Neutrophil (primary cell): ENCODE results near the gene RWDD2A.

Experiments used
- H3K27ac ChIP-seq: fragments of 200-600 bp; sonication (generic); 2 replicates; pipeline ENCODE4 v1.5.1; 2016; ENCODE audit warnings: mild to moderate bottlenecking, moderate library complexity
- H3K27me3 ChIP-seq: fragments of 200-600 bp; sonication (generic); 2 replicates; pipeline ENCODE4 v1.6.0; 2016; ENCODE audit warnings: mild to moderate bottlenecking
- H3K36me3 ChIP-seq: fragments of 200-600 bp; sonication (generic); 2 replicates; pipeline ENCODE4 v1.5.1; 2017
- H3K4me1 ChIP-seq, 2 experiments: fragments of 200-600 bp in 1 of 2; sonication (generic) in 1 of 2; 1 replicate in 1 of 2; 2 replicates in 1 of 2; pipeline versions ENCODE4 v1.5.1 to v1.6.1; 2013 to 2016; ENCODE audit warnings: low read depth in 1 of 2, low read length in 1 of 2, mild to moderate bottlenecking in 1 of 2, moderate library complexity in 1 of 2; ENCODE audit not compliant: control insufficient read depth in 1 of 2, insufficient read depth in 1 of 2
- H3K4me3 ChIP-seq, 2 experiments: fragments of 200-600 bp in 1 of 2; sonication (generic) in 1 of 2; 1 replicate in 1 of 2; 2 replicates in 1 of 2; pipeline ENCODE4 v1.5.1; 2013 to 2016; ENCODE audit warnings: low read depth in 1 of 2, low read length in 1 of 2, mild to moderate bottlenecking in 1 of 2, moderate library complexity in 1 of 2
- H3K9me3 ChIP-seq: fragments of 200-600 bp; sonication (generic); 2 replicates; pipeline ENCODE4 v1.5.1; 2016
- TF ChIP-seq, protein P1 (sequence below): fragments of 200-600 bp; sonication (generic); IDR thresholded peaks from 2 replicates; pipeline ENCODE4 v1.5.1; 2016; ENCODE audit warnings: antibody characterized with exemption

RWDD2A gene

DNA sequence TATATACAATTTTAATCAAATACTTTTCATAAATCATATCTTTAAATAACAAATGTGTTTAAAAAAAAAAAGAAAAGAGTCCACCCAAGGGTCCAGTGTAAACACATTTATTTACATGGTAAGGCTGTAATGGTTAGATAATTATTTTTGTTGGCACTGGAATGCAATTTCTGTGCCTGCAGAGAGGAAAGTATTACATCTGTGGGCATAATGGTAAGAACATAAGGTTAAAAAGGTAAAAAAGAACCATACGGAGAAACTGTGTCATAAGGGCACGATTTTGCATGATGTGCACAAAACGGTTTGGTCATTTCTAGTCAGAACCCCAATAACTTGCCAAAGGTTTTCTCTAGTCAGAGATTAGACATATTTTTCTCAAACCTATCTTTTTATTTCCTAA is 54.3 kb downstream of the RWDD2A start:
- Histone ChIP-seq H3K36me3 (no peaks in the 10 kb centered on the region), H3K27ac (no peak overlapping the region), H3K4me3 (no peak overlapping the region), H3K27me3 (no peaks in the 10 kb centered on the region), H3K4me1 (no peaks in the 10 kb centered on the region), H3K9me3 (no peaks in the 10 kb centered on the region)
- TF ChIP-seq, protein P1, sequence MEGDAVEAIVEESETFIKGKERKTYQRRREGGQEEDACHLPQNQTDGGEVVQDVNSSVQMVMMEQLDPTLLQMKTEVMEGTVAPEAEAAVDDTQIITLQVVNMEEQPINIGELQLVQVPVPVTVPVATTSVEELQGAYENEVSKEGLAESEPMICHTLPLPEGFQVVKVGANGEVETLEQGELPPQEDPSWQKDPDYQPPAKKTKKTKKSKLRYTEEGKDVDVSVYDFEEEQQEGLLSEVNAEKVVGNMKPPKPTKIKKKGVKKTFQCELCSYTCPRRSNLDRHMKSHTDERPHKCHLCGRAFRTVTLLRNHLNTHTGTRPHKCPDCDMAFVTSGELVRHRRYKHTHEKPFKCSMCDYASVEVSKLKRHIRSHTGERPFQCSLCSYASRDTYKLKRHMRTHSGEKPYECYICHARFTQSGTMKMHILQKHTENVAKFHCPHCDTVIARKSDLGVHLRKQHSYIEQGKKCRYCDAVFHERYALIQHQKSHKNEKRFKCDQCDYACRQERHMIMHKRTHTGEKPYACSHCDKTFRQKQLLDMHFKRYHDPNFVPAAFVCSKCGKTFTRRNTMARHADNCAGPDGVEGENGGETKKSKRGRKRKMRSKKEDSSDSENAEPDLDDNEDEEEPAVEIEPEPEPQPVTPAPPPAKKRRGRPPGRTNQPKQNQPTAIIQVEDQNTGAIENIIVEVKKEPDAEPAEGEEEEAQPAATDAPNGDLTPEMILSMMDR, result no peak
